NB4 (cell line): ENCODE measurements around the gene SIGLEC1.

Experiments
- DNase-seq: peaks from one replicate; pipeline ENCODE4 v3.0.0; 2010; ENCODE audit warnings: low read depth
- H3K4me3 ChIP-seq: one replicate; pipeline ENCODE4 v1.5.1; 2011; ENCODE audit warnings: mild to moderate bottlenecking, low read depth, low read length, moderate library complexity
- MYC ChIP-seq: IDR thresholded peaks from 2 replicates; pipeline ENCODE4 v1.6.1; 2011; ENCODE audit warnings: low read depth, low read length
- POLR2A ChIP-seq: IDR thresholded peaks from 2 replicates; pipeline ENCODE4 v1.6.1; 2011; ENCODE audit warnings: mild to moderate bottlenecking; ENCODE audit not compliant: insufficient read length; ENCODE audit errors: extremely low read depth
- TF ChIP-seq, protein P1 (sequence below): IDR thresholded peaks from 2 replicates; pipeline ENCODE4 v1.6.1; 2011; ENCODE audit warnings: low read depth, low read length
- TF ChIP-seq, protein P2 (sequence below): IDR thresholded peaks from one replicate; pipeline ENCODE4 v1.5.1; 2012; ENCODE audit warnings: low read depth, low read length

SIGLEC1 gene

DNA sequence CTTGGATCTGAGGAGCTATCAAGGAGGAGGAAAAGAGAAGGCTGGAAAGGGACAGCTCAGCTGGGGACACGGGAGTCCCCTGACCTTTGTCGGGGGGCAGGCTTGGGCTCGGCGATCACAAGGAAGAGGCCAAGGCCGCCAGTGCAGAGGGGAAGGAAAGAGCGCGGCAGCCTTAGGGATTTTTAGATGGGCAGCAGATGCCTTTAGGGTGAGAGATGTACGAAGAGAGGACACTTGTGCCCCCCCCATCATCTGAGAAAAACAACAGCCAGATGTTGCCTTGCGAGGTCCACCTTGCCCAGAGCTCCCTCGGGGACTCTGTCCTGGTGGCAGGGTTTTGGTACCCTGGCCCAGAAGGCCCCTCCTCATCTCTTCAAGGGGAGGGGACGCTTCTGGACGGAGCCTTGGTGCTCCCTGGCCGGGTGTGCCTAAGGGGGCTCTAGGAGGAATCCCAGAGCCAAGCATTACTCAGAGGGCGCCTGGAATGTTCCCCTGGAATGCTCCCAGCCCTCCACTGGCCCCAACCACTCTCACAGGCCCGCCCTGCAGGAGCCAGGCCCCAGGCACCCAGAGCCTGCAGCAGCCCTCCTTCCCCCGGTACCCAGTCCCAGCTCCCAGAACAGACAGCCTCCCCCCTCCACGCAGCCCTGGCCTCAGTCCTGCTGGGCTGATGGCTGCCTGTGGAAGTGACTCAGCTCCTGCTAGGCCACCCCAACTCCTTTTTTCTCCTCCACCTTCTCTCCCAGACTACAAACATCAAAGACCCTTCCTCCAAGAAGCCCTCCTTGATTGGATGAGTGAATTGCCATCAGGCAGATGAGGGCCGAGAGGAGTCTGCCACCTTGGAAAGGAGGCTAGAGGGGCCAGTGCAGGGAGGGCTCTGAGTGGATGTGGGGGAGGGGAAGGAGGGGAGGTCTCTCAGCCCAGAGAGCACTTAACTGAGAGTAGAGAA, 32.4 kb downstream of the SIGLEC1 start:
- DNase-seq: no peak
- no peak overlapping the region for H3K4me3 ChIP-seq
- TF ChIP-seq POLR2A: no peak
- TF ChIP-seq, protein P1, sequence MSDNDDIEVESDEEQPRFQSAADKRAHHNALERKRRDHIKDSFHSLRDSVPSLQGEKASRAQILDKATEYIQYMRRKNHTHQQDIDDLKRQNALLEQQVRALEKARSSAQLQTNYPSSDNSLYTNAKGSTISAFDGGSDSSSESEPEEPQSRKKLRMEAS: no peak
- TF ChIP-seq, protein P2, sequence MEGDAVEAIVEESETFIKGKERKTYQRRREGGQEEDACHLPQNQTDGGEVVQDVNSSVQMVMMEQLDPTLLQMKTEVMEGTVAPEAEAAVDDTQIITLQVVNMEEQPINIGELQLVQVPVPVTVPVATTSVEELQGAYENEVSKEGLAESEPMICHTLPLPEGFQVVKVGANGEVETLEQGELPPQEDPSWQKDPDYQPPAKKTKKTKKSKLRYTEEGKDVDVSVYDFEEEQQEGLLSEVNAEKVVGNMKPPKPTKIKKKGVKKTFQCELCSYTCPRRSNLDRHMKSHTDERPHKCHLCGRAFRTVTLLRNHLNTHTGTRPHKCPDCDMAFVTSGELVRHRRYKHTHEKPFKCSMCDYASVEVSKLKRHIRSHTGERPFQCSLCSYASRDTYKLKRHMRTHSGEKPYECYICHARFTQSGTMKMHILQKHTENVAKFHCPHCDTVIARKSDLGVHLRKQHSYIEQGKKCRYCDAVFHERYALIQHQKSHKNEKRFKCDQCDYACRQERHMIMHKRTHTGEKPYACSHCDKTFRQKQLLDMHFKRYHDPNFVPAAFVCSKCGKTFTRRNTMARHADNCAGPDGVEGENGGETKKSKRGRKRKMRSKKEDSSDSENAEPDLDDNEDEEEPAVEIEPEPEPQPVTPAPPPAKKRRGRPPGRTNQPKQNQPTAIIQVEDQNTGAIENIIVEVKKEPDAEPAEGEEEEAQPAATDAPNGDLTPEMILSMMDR: no peak
- no peak for TF ChIP-seq MYC

DNA sequence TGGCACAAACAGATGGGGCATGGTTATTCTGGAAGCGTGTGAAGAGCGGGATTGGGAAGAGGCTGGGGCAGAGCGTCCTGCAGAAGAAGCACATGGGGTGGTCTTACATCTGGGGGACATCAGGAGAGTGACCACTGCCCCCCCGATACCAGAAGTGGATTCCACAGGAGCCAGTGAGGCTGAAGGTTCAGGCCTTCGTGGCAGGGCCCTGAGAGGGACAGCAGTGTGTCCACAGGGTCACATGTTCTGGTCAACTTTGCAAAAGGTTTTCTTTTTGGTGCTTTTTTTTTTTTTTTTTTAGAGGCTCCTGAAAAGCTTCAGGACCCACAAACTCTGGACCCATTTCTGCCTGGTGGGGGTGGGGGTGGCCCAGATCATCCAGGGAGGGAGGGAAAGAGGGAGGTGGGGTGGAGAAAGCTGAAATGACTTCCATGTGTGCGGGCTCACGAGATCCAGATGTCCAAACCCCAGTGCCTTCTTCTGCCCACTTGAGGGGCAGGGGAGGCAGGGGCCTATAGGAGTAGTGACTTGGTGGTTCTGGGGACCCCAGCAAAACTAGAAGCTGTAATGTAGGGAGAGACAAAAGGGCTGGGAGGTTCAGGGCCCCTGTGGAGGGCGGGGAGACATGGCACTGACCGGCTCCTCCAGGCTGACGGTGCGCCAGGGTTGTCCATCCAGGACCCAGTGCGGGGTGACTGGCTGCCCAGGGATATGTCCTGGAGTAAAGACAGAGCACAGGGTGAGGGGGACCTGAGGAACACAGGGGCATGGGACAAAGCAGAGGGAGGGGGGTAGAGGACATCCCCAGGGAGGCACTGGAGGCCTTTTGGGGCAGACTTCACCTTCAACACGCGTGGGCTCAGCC, 33.3 kb downstream of the SIGLEC1 start:
- TF ChIP-seq, protein P2: no peak
- TF ChIP-seq, protein P1: no peak
- TF ChIP-seq MYC (no peak), POLR2A (no peak)
- DNase-seq: no peak
- no peak overlapping the region for H3K4me3 ChIP-seq

GRCh38 chr20:3678198-3678597, 34.2 kb downstream of the SIGLEC1 start:
- no peak for TF ChIP-seq MYC
- TF ChIP-seq, protein P2: no peak
- DNase-seq: no peak
- no peak overlapping the region for H3K4me3 ChIP-seq

DNA sequence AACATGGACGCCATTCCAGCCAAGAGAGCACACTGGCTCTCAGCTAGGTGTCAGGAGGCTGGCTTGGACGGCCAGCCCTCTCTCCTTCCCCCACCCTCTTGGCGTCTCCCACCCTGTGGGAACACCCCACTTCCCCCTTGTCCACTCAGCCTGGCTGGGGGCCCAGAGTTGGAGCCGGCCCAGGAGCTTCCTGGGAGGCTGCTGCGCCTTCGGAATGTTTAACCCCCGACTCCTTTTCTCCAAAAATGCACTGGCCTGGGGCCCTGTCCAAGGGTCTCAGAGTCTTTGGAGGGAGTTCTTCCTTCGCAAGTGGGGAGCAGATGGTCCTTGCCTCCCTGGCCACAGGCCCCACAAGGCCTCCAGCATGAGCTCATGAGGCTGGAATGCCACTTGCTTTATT, 34.7 kb downstream of the SIGLEC1 start:
- no peak for DNase-seq
- no peak overlapping the region for H3K4me3 ChIP-seq
- TF ChIP-seq, protein P1: no peak
- TF ChIP-seq POLR2A (no peak), MYC (no peak)
- TF ChIP-seq, protein P2: no peak

- no peak overlapping the region for H3K4me3 ChIP-seq
- DNase-seq: no peak
- TF ChIP-seq, protein P1: no peak
- TF ChIP-seq, protein P2: no peak
- TF ChIP-seq POLR2A (no peak), MYC (no peak)
These were observed 37.2 kb downstream of the SIGLEC1 start for GRCh38 chr20:3674995-3675900.
